ENCODE data around the gene TMEM52.

GRCh38 chr1:1956586-1957532 lies 37.8 kb upstream of the TMEM52 start:
- TF ChIP-seq CTCF (IDR thresholded peaks at IDR 0.05; ENCODE audit: low read depth, low read length) (no peak), EZH2phosphoT487 (IDR thresholded peaks at IDR 0.05; ENCODE audit: low read depth) (no peak)
